SK-N-MC (cell line): ENCODE measurements around the gene RCCD1.

Source experiments
- EZH2 ChIP-seq: fragments of 200-600 bp; sonication (generic); IDR thresholded peaks from one replicate; pipeline ENCODE4 v1.6.1; 2017; ENCODE audit warnings: antibody characterized with exemption
- FOXP2 ChIP-seq: optimal IDR thresholded peaks from 2 replicates; pipeline ENCODE3; 2011; ENCODE audit warnings: mild to moderate bottlenecking, moderate library complexity; ENCODE audit not compliant: insufficient read depth; ENCODE audit errors: extremely low read length, control extremely low read depth
- POLR2AphosphoS5 ChIP-seq: IDR thresholded peaks from 2 replicates; pipeline ENCODE4 v1.6.1; 2012; ENCODE audit warnings: mild to moderate bottlenecking, low read depth, low read length, borderline replicate concordance

- TF ChIP-seq EZH2 = no peak
- TF ChIP-seq FOXP2 = no peak
- TF ChIP-seq POLR2AphosphoS5 = no peak
Measured at GRCh38 chr15:90959028-90959595, 4.4 kb downstream of the RCCD1 start.
